ENCODE measurements around the gene GPS1.

Gene GPS1

DNA sequence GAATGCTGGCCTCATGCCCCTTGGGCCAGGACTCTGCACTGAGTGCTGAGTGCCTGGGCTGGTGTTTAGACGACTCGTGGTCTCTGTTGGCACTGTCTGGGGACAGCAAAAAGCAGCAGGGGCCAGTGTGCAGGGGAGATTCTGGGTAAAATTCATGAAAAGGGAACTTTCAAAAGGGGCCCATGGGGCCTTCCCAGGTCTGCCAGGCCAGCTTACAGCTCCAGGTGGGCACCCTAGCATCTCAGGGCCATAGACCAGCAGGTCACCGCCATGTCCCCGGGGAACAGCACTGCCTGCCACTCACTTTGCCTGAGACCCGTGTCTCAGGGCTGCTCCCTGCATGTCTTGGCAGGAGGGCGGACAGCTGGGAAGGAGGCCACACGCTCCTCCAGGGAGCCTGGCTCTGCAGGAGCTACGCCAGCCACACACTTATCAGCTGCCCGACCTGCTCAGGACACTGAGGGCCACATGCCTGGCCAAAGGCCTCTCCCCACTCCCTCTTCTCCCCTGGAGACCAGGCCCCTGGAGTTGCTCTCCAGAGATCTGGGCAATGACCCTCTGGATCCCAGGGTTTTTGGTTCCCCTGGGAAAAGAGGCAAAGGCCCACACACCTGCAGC, 55.1 kb downstream of the GPS1 start:
- no peak for DNase-seq (ENCODE audit: low read depth)

More for the DNA sequence above, 55.1 kb downstream of the GPS1 start:
- no peak overlapping the region for H3K4me3 ChIP-seq (ENCODE audit: control insufficient read depth, low read depth, low read length)
- TF ChIP-seq, protein P1, sequence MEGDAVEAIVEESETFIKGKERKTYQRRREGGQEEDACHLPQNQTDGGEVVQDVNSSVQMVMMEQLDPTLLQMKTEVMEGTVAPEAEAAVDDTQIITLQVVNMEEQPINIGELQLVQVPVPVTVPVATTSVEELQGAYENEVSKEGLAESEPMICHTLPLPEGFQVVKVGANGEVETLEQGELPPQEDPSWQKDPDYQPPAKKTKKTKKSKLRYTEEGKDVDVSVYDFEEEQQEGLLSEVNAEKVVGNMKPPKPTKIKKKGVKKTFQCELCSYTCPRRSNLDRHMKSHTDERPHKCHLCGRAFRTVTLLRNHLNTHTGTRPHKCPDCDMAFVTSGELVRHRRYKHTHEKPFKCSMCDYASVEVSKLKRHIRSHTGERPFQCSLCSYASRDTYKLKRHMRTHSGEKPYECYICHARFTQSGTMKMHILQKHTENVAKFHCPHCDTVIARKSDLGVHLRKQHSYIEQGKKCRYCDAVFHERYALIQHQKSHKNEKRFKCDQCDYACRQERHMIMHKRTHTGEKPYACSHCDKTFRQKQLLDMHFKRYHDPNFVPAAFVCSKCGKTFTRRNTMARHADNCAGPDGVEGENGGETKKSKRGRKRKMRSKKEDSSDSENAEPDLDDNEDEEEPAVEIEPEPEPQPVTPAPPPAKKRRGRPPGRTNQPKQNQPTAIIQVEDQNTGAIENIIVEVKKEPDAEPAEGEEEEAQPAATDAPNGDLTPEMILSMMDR (conservative IDR thresholded peaks at IDR 0.05; ENCODE audit: control insufficient read depth, insufficient read depth, low read depth, low read length): no peak
